K562 (cell line): Measurements from ENCODE around the gene ERLEC1. TPM values are rescaled to one million over a fixed set of nuclear protein-coding genes. Genes with fewer than 3 reads are reported as not detected.

Experiments
- C11orf30 ChIP-seq: fragments of 450-650 bp; IDR thresholded peaks from 2 replicates; pipeline ENCODE4 v1.6.1; 2016; ENCODE audit warnings: low read depth, mild to moderate bottlenecking
- CBFB ChIP-seq: sonication (generic); formaldehyde crosslinking; IDR thresholded peaks from 2 replicates; pipeline ENCODE4 v1.4.0; 2020; ENCODE audit warnings: mild to moderate bottlenecking, missing genetic modification reagents
- HLTF ChIP-seq: fragments of 450-650 bp; IDR thresholded peaks from 2 replicates; pipeline ENCODE4 v1.6.1; 2016
- HNRNPH1 ChIP-seq: fragments of 200-400 bp; formaldehyde crosslinking; optimal IDR thresholded peaks from 2 replicates; pipeline ENCODE3; 2017; ENCODE audit warnings: low read depth, mild to moderate bottlenecking, low read length, moderate library complexity
- NFIC ChIP-seq: fragments of 450-650 bp; IDR thresholded peaks from 2 replicates; pipeline ENCODE4 v1.6.1; 2017; ENCODE audit warnings: mild to moderate bottlenecking, inconsistent platforms
- PRMT5 ChIP-seq: sonication (generic); formaldehyde crosslinking; IDR thresholded peaks from 2 replicates; pipeline ENCODE4 v1.5.0; 2020; ENCODE audit warnings: missing genetic modification reagents
- SIN3B ChIP-seq: fragments of 450-650 bp; IDR thresholded peaks from 2 replicates; pipeline ENCODE4 v1.6.1; 2017; ENCODE audit warnings: low read depth, mild to moderate bottlenecking, moderate library complexity
- UBTF ChIP-seq, 2 experiments: IDR thresholded peaks; 2 replicates each; pipeline ENCODE4 v1.6.1; 2012; ENCODE audit warnings: improper control_type of control experiment in 2 of 2, low read depth in 2 of 2, low read length in 2 of 2, borderline replicate concordance in 1 of 2
- ZHX1 ChIP-seq: fragments of 150-350 bp; conservative IDR thresholded peaks from 2 replicates; pipeline ENCODE4 v1.6.1; 2014; ENCODE audit warnings: low read length
- ZNF232 ChIP-seq: sonication (generic); formaldehyde crosslinking; IDR thresholded peaks from 2 replicates; pipeline ENCODE4 v1.8.0; 2022; ENCODE audit warnings: mild to moderate bottlenecking, missing genetic modification reagents
- ZNF407 ChIP-seq: fragments of 450-650 bp; IDR thresholded peaks from 2 replicates; pipeline ENCODE4 v1.6.1; 2016; ENCODE audit warnings: low read depth
- ZNF511 ChIP-seq: sonication (generic); formaldehyde crosslinking; IDR thresholded peaks from 2 replicates; pipeline ENCODE4 v1.8.0; 2022; ENCODE audit warnings: mild to moderate bottlenecking, missing genetic modification reagents
- ZNF79 ChIP-seq: fragments of 250-450 bp; sonication (Bioruptor Pico); IDR thresholded peaks from 2 replicates; pipeline ENCODE4 v1.4.0; 2020; ENCODE audit warnings: low read depth, mild to moderate bottlenecking, moderate library complexity
- polyA plus RNA-seq, 8 experiments: library from polyadenylated mRNA; depleted of rRNA in 4 of 8; stranded (reverse) in 5 of 8; unstranded in 3 of 8; fragments of >200 nt; fragmentation: Nextera tagmentation in 2 of 8; fragmentation: Illumina TruSeq in 1 of 8; extraction: Ambion mirVana in 2 of 8; extraction: Trizol in 1 of 8; gene quantifications; 2 replicates each; pipeline versions ENCODE4 v1.2.1 to v1.2.3, GENCODE V29; 2011 to 2014; ENCODE audit warnings: inconsistent platforms in 1 of 8, missing spikeins in 1 of 8
- total RNA-seq, 7 experiments: library from RNA; depleted of rRNA in 6 of 7; stranded (reverse); fragments of >200 nt in 6 of 7; fragmentation: Illumina TruSeq in 2 of 7; extraction: Trizol in 2 of 7; gene quantifications; 2 replicates each; pipeline versions ENCODE4 v1.2.1 to v1.2.3, GENCODE V29; 2011 to 2021; ENCODE audit warnings: low replicate concordance in 1 of 7

ERLEC1 gene
- total and polyA plus RNA-seq, 9 of the 15 experiments (the other 6 are each of a cell fraction or from before 2014, with no cell fraction given), result 12.0 to 41.6 (median 30.6) TPM

- TF ChIP-seq CBFB (CRISPR knock-in tag) (peak; percentile 58; the same call in 1 of the 2 replicates), ZNF232 (CRISPR knock-in tag) (0 out of 2 replicates have a peak, but pooled peaks have one; percentile 78), UBTF (IDR thresholded peaks at IDR 0.05; ENCODE audit: borderline replicate concordance in 1 of 2, low read depth in 2 of 2, low read length in 2 of 2) (peak; percentile 34 to 88; a peak in 2 of 4 replicates), PRMT5 (no peak), NFIC (peak; percentile 31), ZHX1 (no peak), ZNF79 (CRISPR knock-in tag) (no peak), SIN3B (peak; percentile 83), ZNF407 (peak; percentile 97), HNRNPH1 (no peak), HLTF (peak; percentile 89), ZNF511 (CRISPR knock-in tag) (peak; percentile 80; the same call in 1 of the 2 replicates), C11orf30 (peak; percentile 86)
These were observed at the start of gene ERLEC1, which contains the start of gene ASB3 (continued) for GRCh38 chr2:53786705-53787613.
